H1 (cell line): Measurements from ENCODE around the gene BTBD16. TPM values are rescaled to one million over a fixed set of nuclear protein-coding genes. Genes with fewer than 3 reads are reported as not detected.

Source experiments
- CTCF ChIA-PET: fragments of 300-600 bp; sonication (Branson Sonifier 250); formaldehyde crosslinking; loops from one replicate; lab custom pipeline; 2021; ENCODE audit not compliant: partially characterized antibody; lab: Charles Lee
- POLR2A ChIA-PET: fragments of 300-600 bp; sonication (Branson Sonifier 250); formaldehyde crosslinking; loops from one replicate; lab custom pipeline; 2021; ENCODE audit warnings: inconsistent platforms; ENCODE audit not compliant: partially characterized antibody; lab: Charles Lee
- DNase-seq, 2 experiments: peaks; one replicate each; pipeline versions ENCODE4 v3.0.0 to v3.0.0-alpha.2; 2010 to 2022; ENCODE audit warnings: low spot score in 2 of 2, low read depth in 1 of 2, mixed read lengths in 1 of 2
- FAIRE-seq: peaks from 2 replicates; lab custom pipeline; 2011; peaks lifted over from hg19 to GRCh38; lab: Jason Lieb, UNC
- H2AFZ ChIP-seq: 2 replicates; pipeline ENCODE4 v1.8.1; 2012; ENCODE audit warnings: low read length, inconsistent platforms
- H2AK5ac ChIP-seq: 2 replicates; pipeline ENCODE4 v1.6.1; 2013; ENCODE audit warnings: low read depth, low read length
- H2BK120ac ChIP-seq: replicated peaks from 2 replicates; pipeline ENCODE3; 2013; ENCODE audit warnings: low read depth, low read length, inconsistent platforms
- H2BK12ac ChIP-seq: 2 replicates; pipeline ENCODE4 v1.6.1; 2013; ENCODE audit warnings: low read depth, low read length
- H2BK15ac ChIP-seq: 2 replicates; pipeline ENCODE4 v1.6.1; 2013; ENCODE audit warnings: low read length
- H2BK20ac ChIP-seq: 2 replicates; pipeline ENCODE4 v1.6.1; 2013; ENCODE audit warnings: low read length
- H2BK5ac ChIP-seq: 2 replicates; pipeline ENCODE4 v1.6.1; 2013; ENCODE audit warnings: low read depth, low read length
- H3K14ac ChIP-seq: 2 replicates; pipeline ENCODE4 v1.6.1; 2013; ENCODE audit warnings: inconsistent platforms; ENCODE audit not compliant: insufficient read length
- H3K18ac ChIP-seq: 2 replicates; pipeline ENCODE4 v1.6.1; 2013; ENCODE audit warnings: low read length; ENCODE audit errors: extremely low read depth
- H3K23ac ChIP-seq: 2 replicates; pipeline ENCODE4 v1.6.1; 2013; ENCODE audit warnings: inconsistent platforms; ENCODE audit not compliant: insufficient read length
- H3K23me2 ChIP-seq: 2 replicates; pipeline ENCODE4 v1.6.1; 2013; ENCODE audit warnings: low read depth, low read length
- H3K27ac ChIP-seq: 2 replicates; pipeline ENCODE4 v1.6.1; 2011; ENCODE audit warnings: low read depth, low read length, inconsistent platforms
- H3K27me3 ChIP-seq, 4 experiments: replicated peaks in 1 of 4; 1 replicate in 1 of 4; 2 replicates in 3 of 4; pipeline versions ENCODE4 v1.6.1 to v1.8.1; 2011 to 2013; ENCODE audit warnings: low read length in 3 of 4, mild to moderate bottlenecking in 3 of 4, inconsistent platforms in 2 of 4, mixed read lengths in 2 of 4, moderate library complexity in 1 of 4; ENCODE audit not compliant: control insufficient read depth in 3 of 4, insufficient read depth in 3 of 4; ENCODE audit errors: extremely low read depth in 1 of 4
- H3K36me3 ChIP-seq, 4 experiments: 2 replicates each; pipeline versions ENCODE4 v1.6.1 to v1.8.1; 2011 to 2013; ENCODE audit warnings: mild to moderate bottlenecking in 4 of 4, low read length in 3 of 4, moderate library complexity in 2 of 4, control low read depth in 1 of 4, inconsistent platforms in 1 of 4; ENCODE audit not compliant: insufficient read depth in 4 of 4, control insufficient read depth in 2 of 4
- H3K4ac ChIP-seq: replicated peaks from 2 replicates; pipeline ENCODE3; 2013; ENCODE audit warnings: low read length, low read depth, mixed read lengths, inconsistent platforms; ENCODE audit not compliant: insufficient read length
- H3K4me1 ChIP-seq, 4 experiments: replicated peaks in 1 of 4; 1 replicate in 1 of 4; 2 replicates in 3 of 4; pipeline versions ENCODE4 v1.6.1 to v1.8.1; 2011 to 2013; ENCODE audit warnings: low read length in 3 of 4, inconsistent platforms in 2 of 4, mixed read lengths in 1 of 4; ENCODE audit not compliant: insufficient read depth in 4 of 4, control insufficient read depth in 3 of 4
- H3K4me2 ChIP-seq, 2 experiments: 2 replicates each; pipeline versions ENCODE4 v1.6.1 to v1.8.1; 2011 to 2013; ENCODE audit warnings: low read depth in 2 of 2, low read length in 2 of 2, control low read depth in 1 of 2, inconsistent platforms in 1 of 2, mild to moderate bottlenecking in 1 of 2; ENCODE audit not compliant: insufficient read depth in 1 of 2
- H3K4me3 ChIP-seq, 4 experiments: fragments of 200-600, 300-600 bp in 1 of 4; sonication (generic), shearing (Covaris generic), sonication (Bioruptor Twin) in 1 of 4; 2 replicates each; pipeline versions ENCODE4 v1.5.1 to v1.8.1; 2011 to 2016; ENCODE audit warnings: low read length in 4 of 4, low read depth in 3 of 4, control low read depth in 2 of 4, inconsistent platforms in 2 of 4, mild to moderate bottlenecking in 2 of 4, mixed read lengths in 1 of 4, moderate library complexity in 1 of 4; ENCODE audit not compliant: insufficient read depth in 2 of 4; ENCODE audit errors: extremely low read depth in 1 of 4
- H3K56ac ChIP-seq: replicated peaks from 2 replicates; pipeline ENCODE3; 2013; ENCODE audit warnings: low read depth, mild to moderate bottlenecking, mixed read lengths, low read length, inconsistent platforms; ENCODE audit not compliant: insufficient read length
- H3K79me1 ChIP-seq: 2 replicates; pipeline ENCODE4 v1.6.1; 2013; ENCODE audit warnings: low read depth, low read length, control low read depth
- H3K79me2 ChIP-seq, 2 experiments: 2 replicates each; pipeline versions ENCODE4 v1.6.1 to v1.8.1; 2012 to 2013; ENCODE audit warnings: low read length in 2 of 2, mild to moderate bottlenecking in 2 of 2, inconsistent platforms in 1 of 2; ENCODE audit not compliant: insufficient read depth in 2 of 2, control insufficient read depth in 1 of 2
- H3K9ac ChIP-seq, 4 experiments: replicated peaks in 1 of 4; 1 replicate in 1 of 4; 2 replicates in 3 of 4; pipeline versions ENCODE4 v1.6.1 to v1.8.1; 2011 to 2013; ENCODE audit warnings: low read depth in 3 of 4, low read length in 3 of 4, control low read depth in 2 of 4, mild to moderate bottlenecking in 2 of 4, moderate library complexity in 2 of 4, inconsistent platforms in 1 of 4; ENCODE audit errors: extremely low read depth in 1 of 4
- H3K9me3 ChIP-seq, 2 experiments: 2 replicates each; pipeline versions ENCODE4 v1.6.1 to v1.8.1; 2012 to 2013; ENCODE audit warnings: mild to moderate bottlenecking in 2 of 2, moderate library complexity in 2 of 2, control low read depth in 1 of 2, inconsistent platforms in 1 of 2, low read depth in 1 of 2, low read length in 1 of 2, mixed read lengths in 1 of 2; ENCODE audit not compliant: insufficient read depth in 2 of 2
- H4K20me1 ChIP-seq, 2 experiments: replicated peaks in 1 of 2; 2 replicates each; pipeline versions ENCODE3 to v1.8.1; 2011 to 2013; ENCODE audit warnings: inconsistent platforms in 2 of 2, low read length in 2 of 2, mild to moderate bottlenecking in 1 of 2; ENCODE audit not compliant: insufficient read depth in 2 of 2, control insufficient read depth in 1 of 2
- H4K5ac ChIP-seq: 2 replicates; pipeline ENCODE4 v1.6.1; 2013; ENCODE audit warnings: low read length, low read depth, mixed read lengths, inconsistent platforms; ENCODE audit not compliant: insufficient read length
- H4K8ac ChIP-seq: 2 replicates; pipeline ENCODE4 v1.8.0; 2013; ENCODE audit warnings: mild to moderate bottlenecking, moderate library complexity, low read length, inconsistent platforms; ENCODE audit not compliant: insufficient read depth; ENCODE audit errors: extremely low read depth
- H4K91ac ChIP-seq: replicated peaks from 2 replicates; pipeline ENCODE3; 2013; ENCODE audit warnings: low read length, mixed read lengths, inconsistent platforms; ENCODE audit not compliant: insufficient read length
- BACH1 ChIP-seq: IDR thresholded peaks from 2 replicates; pipeline ENCODE4 v1.6.1; 2012; ENCODE audit warnings: low read length, improper control_type of control experiment
- BCL11A ChIP-seq, 2 experiments: IDR thresholded peaks; one replicate each; pipeline ENCODE4 v1.6.1; 2011; ENCODE audit warnings: low read depth in 2 of 2, low read length in 2 of 2, mild to moderate bottlenecking in 2 of 2
- CEBPB ChIP-seq: IDR thresholded peaks from 2 replicates; pipeline ENCODE4 v1.6.1; 2012; ENCODE audit warnings: low read depth, low read length
- CHD1 ChIP-seq: IDR thresholded peaks from 2 replicates; pipeline ENCODE4 v1.6.1; 2012; ENCODE audit warnings: low read depth, low read length, improper control_type of control experiment
- POU5F1 ChIP-seq: IDR thresholded peaks from 2 replicates; pipeline ENCODE4 v1.6.1; 2011; ENCODE audit warnings: low read depth, mild to moderate bottlenecking, low read length, moderate library complexity
- SP4 ChIP-seq: IDR thresholded peaks from 2 replicates; pipeline ENCODE4 v1.6.1; 2012; ENCODE audit warnings: low read length, inconsistent platforms
- WGBS, 2 experiments: shearing (Covaris generic) in 1 of 2; methylation state at CpG; one replicate each; pipeline versions ENCODE4 v1.1.6 to v1.1.7; 2013 to 2015; ENCODE audit warnings: low lambda C conversion rate in 2 of 2, mixed read lengths in 2 of 2, inconsistent platforms in 1 of 2, low coverage in 1 of 2, missing lambda C conversion rate in 1 of 2; ENCODE audit not compliant: insufficient replicate concordance in 2 of 2, insufficient coverage in 1 of 2, insufficient read length in 1 of 2; ENCODE audit errors: extremely low coverage in 1 of 2, missing lambda C conversion rate in 1 of 2; 5-methylcytosine and 5-hydroxymethylcytosine counted together
- polyA plus RNA-seq, 7 experiments: library from polyadenylated mRNA; depleted of rRNA in 3 of 7; stranded (reverse) in 5 of 7; unstranded in 2 of 7; fragments of >200 nt in 5 of 7; fragments of 200-250 nt in 2 of 7; gene quantifications; 1 replicate in 5 of 7; 2 replicates in 1 of 7; 4 replicates in 1 of 7; pipeline versions ENCODE4 v1.2.1 to v1.2.3, GENCODE V29; 2011 to 2013; ENCODE audit warnings: missing spikeins in 2 of 7, mixed read lengths in 2 of 7
- total RNA-seq: library from RNA; stranded (reverse); fragmentation: NEBNext Ultra II Directional; extraction: Animal tissue kit (Norgen Biotek cat#: 25700); gene quantifications from 2 replicates; pipeline ENCODE4 v1.2.1, GENCODE V29; 2021

The BTBD16 gene
- total and polyA plus RNA-seq, 2 of the 8 experiments (the other 6 are each of a cell fraction or from before 2014, with no cell fraction given): 0.05 TPM; not detected in 1

GRCh38 chr10:122227754-122228153, 43.3 kb upstream of the BTBD16 start:
- no peak overlapping the region for H4K91ac ChIP-seq
- no peaks in the 10 kb centered on the region for H3K79me2 ChIP-seq
- H3K4me1 ChIP-seq: no peaks in the 10 kb centered on the region
- peaks cover 7 to 11% of the 10 kb centered on the region in 2 experiments for H4K20me1 ChIP-seq
- no peak overlapping the region for H3K56ac ChIP-seq
- FAIRE-seq: no peak
- no peak overlapping the region for H3K14ac ChIP-seq
- H3K36me3 ChIP-seq: peaks cover 23 to 77% (median 57%) of the 10 kb centered on the region in 4 experiments; a peak in 7 of 8 replicates
- no peak overlapping the region for H3K4me2 ChIP-seq
- no peak overlapping the region for H4K5ac ChIP-seq
- no peaks in the 10 kb centered on the region; the same call in 1 of the 2 replicates for H3K79me1 ChIP-seq
- no peak overlapping the region for H3K23ac ChIP-seq
- no peak for TF ChIP-seq SP4
- TF ChIP-seq POU5F1: no peak
- no peak for TF ChIP-seq CHD1
- no peak for TF ChIP-seq CEBPB
- TF ChIP-seq BACH1: no peak
- TF ChIP-seq BCL11A (IDR thresholded peaks at IDR 0.05; ENCODE audit: low read depth in 2 of 2, low read length in 2 of 2): no peak
- TF ChIP-seq, all 59 proteins: peak for 0
- H2BK20ac ChIP-seq: no peak overlapping the region
- 99% methylated on average over 4 of the region's 4 CpGs; no CpG with 5 or more reads in 1 of the 2 experiments for WGBS, 2 experiments
- no peaks in the 10 kb centered on the region for H3K27me3 ChIP-seq
- no peak overlapping the region for H2BK12ac ChIP-seq
- no peak overlapping the region for H3K4me3 ChIP-seq
- no peak overlapping the region for H3K9ac ChIP-seq
- no peak overlapping the region for H2BK5ac ChIP-seq
- ChIA-PET POLR2A (no interaction called here), CTCF (interaction anchor here (2.0 kb wide), 1 partner anchor 85 kb away, joined by 5 read pairs; no protein-coding TSS in a partner anchor)
- no peak overlapping the region for H3K18ac ChIP-seq
- H3K27ac ChIP-seq: no peak overlapping the region
- no peaks in the 10 kb centered on the region for H3K23me2 ChIP-seq
- H2BK120ac ChIP-seq: no peak overlapping the region
- H2BK15ac ChIP-seq: no peak overlapping the region
- H3K4ac ChIP-seq: no peak overlapping the region
- no peak for DNase-seq
- H3K9me3 ChIP-seq: no peaks in the 10 kb centered on the region
- H4K8ac ChIP-seq: no peak overlapping the region
- no peak overlapping the region for H2AFZ ChIP-seq
- no peak overlapping the region for H2AK5ac ChIP-seq
